Measurements from ENCODE around the gene VASP. TPM values are rescaled to one million over a fixed set of nuclear protein-coding genes. Genes with fewer than 3 reads are reported as not detected.

Gene VASP
- total RNA-seq (2021) (143 to 146 TPM (median 144 TPM) in 3 replicates), Bru-seq, nascent RNA (percentile 75 among the genes with signal in this experiment)
- long read RNA-seq, experiment 1, transcript VASP-201 (13 exons, 2,305 nt) = major isoform, 270 of 449 reads
- long read RNA-seq, experiment 1, partial matches to known transcripts = 29 of 449 reads
- long read RNA-seq, experiment 1, other reads (novel, unspliced or antisense) = 147 of 449 reads
- long read RNA-seq, experiment 2, transcript VASP-201 (13 exons, 2,305 nt) = major isoform, 18 of 159 reads
- long read RNA-seq, experiment 2, partial matches to known transcripts = 85 of 159 reads
- long read RNA-seq, experiment 2, other reads (novel, unspliced or antisense) = 55 of 159 reads
- long read RNA-seq, experiment 3, transcript VASP-201 (13 exons, 2,305 nt) = major isoform, 6 of 13 reads
- long read RNA-seq, experiment 3, partial matches to known transcripts = 4 of 13 reads
- long read RNA-seq, experiment 3, other reads (novel, unspliced or antisense) = 3 of 13 reads

- Mint-ChIP-seq H3K4me3 (peak within 1 kb of the TSS; percentile 91), H3K27me3 (ENCODE audit: low read depth) (no peaks in the 10 kb centered on the region; the same call in 1 of the 2 replicates), H3K27ac (peak within 1 kb of the TSS; percentile 93), H3K9me3 (no peaks in the 10 kb centered on the region), H3K4me1 (peaks cover 31% of the 10 kb centered on the region), H3K36me3 (no peaks in the 10 kb centered on the region)
- DNase-seq (ENCODE audit: low spot score) = peak; percentile 89
- ATAC-seq = peak; percentile 39
- POLR2A ChIA-PET = interaction anchor here (1.9 kb wide), 1 partner anchor 9 kb away, joined by 33 read pairs; the partner anchor contains the start of genes PPM1N and RTN2
- TF ChIP-seq FOXK1 (CRISPR knock-in tag; IDR thresholded peaks at IDR 0.05) (peak; percentile 71; the same call in 1 of the 2 replicates), ZNF423 (CRISPR knock-in tag; IDR thresholded peaks at IDR 0.05) (peak; percentile 47; the same call in 1 of the 2 replicates), ZNF416 (CRISPR knock-in tag; IDR thresholded peaks at IDR 0.05) (peak; percentile 73; the same call in 1 of the 2 replicates), TEAD1 (CRISPR knock-in tag; IDR thresholded peaks at IDR 0.05) (peak; percentile 76), MLX (CRISPR knock-in tag; IDR thresholded peaks at IDR 0.05) (no peak), TEAD4 (CRISPR knock-in tag; IDR thresholded peaks at IDR 0.05) (0 out of 2 replicates have a peak, but pooled peaks have one; percentile 18), MYBL2 (CRISPR knock-in tag; IDR thresholded peaks at IDR 0.05) (0 out of 2 replicates have a peak, but pooled peaks have one; percentile 40), GABPB1 (CRISPR knock-in tag; IDR thresholded peaks at IDR 0.05) (0 out of 2 replicates have a peak, but pooled peaks have one; percentile 32), ZNF219 (CRISPR knock-in tag; IDR thresholded peaks at IDR 0.05; ENCODE audit: borderline replicate concordance) (0 out of 2 replicates have a peak, but pooled peaks have one; percentile 64), CREM (CRISPR knock-in tag; IDR thresholded peaks at IDR 0.05) (no peak), ZNF425 (CRISPR knock-in tag; conservative IDR thresholded peaks at IDR 0.05) (no peak), NFATC4 (CRISPR knock-in tag; IDR thresholded peaks at IDR 0.05) (no peak), ESRRA (CRISPR knock-in tag; IDR thresholded peaks at IDR 0.05; ENCODE audit: borderline replicate concordance) (no peak), ETV6 (CRISPR knock-in tag; IDR thresholded peaks at IDR 0.05) (peak; percentile 55; the same call in 1 of the 2 replicates), USF1 (CRISPR knock-in tag; IDR thresholded peaks at IDR 0.05) (peak; percentile 52; the same call in 1 of the 2 replicates), MAX (CRISPR knock-in tag; IDR thresholded peaks at IDR 0.05) (peak; percentile 84), SP1 (CRISPR knock-in tag; conservative IDR thresholded peaks at IDR 0.05) (peak; percentile 68)
- TF ChIP-seq, protein P1, sequence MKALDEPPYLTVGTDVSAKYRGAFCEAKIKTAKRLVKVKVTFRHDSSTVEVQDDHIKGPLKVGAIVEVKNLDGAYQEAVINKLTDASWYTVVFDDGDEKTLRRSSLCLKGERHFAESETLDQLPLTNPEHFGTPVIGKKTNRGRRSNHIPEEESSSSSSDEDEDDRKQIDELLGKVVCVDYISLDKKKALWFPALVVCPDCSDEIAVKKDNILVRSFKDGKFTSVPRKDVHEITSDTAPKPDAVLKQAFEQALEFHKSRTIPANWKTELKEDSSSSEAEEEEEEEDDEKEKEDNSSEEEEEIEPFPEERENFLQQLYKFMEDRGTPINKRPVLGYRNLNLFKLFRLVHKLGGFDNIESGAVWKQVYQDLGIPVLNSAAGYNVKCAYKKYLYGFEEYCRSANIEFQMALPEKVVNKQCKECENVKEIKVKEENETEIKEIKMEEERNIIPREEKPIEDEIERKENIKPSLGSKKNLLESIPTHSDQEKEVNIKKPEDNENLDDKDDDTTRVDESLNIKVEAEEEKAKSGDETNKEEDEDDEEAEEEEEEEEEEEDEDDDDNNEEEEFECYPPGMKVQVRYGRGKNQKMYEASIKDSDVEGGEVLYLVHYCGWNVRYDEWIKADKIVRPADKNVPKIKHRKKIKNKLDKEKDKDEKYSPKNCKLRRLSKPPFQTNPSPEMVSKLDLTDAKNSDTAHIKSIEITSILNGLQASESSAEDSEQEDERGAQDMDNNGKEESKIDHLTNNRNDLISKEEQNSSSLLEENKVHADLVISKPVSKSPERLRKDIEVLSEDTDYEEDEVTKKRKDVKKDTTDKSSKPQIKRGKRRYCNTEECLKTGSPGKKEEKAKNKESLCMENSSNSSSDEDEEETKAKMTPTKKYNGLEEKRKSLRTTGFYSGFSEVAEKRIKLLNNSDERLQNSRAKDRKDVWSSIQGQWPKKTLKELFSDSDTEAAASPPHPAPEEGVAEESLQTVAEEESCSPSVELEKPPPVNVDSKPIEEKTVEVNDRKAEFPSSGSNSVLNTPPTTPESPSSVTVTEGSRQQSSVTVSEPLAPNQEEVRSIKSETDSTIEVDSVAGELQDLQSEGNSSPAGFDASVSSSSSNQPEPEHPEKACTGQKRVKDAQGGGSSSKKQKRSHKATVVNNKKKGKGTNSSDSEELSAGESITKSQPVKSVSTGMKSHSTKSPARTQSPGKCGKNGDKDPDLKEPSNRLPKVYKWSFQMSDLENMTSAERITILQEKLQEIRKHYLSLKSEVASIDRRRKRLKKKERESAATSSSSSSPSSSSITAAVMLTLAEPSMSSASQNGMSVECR (CRISPR knock-in tag; IDR thresholded peaks at IDR 0.05; ENCODE audit: borderline replicate concordance) = peak; percentile 81; the same call in 1 of the 2 replicates
- TF ChIP-seq, protein P2, sequence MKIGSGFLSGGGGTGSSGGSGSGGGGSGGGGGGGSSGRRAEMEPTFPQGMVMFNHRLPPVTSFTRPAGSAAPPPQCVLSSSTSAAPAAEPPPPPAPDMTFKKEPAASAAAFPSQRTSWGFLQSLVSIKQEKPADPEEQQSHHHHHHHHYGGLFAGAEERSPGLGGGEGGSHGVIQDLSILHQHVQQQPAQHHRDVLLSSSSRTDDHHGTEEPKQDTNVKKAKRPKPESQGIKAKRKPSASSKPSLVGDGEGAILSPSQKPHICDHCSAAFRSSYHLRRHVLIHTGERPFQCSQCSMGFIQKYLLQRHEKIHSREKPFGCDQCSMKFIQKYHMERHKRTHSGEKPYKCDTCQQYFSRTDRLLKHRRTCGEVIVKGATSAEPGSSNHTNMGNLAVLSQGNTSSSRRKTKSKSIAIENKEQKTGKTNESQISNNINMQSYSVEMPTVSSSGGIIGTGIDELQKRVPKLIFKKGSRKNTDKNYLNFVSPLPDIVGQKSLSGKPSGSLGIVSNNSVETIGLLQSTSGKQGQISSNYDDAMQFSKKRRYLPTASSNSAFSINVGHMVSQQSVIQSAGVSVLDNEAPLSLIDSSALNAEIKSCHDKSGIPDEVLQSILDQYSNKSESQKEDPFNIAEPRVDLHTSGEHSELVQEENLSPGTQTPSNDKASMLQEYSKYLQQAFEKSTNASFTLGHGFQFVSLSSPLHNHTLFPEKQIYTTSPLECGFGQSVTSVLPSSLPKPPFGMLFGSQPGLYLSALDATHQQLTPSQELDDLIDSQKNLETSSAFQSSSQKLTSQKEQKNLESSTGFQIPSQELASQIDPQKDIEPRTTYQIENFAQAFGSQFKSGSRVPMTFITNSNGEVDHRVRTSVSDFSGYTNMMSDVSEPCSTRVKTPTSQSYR (CRISPR knock-in tag; IDR thresholded peaks at IDR 0.05) = peak; percentile 79; the same call in 1 of the 2 replicates
- TF ChIP-seq, protein P3, sequence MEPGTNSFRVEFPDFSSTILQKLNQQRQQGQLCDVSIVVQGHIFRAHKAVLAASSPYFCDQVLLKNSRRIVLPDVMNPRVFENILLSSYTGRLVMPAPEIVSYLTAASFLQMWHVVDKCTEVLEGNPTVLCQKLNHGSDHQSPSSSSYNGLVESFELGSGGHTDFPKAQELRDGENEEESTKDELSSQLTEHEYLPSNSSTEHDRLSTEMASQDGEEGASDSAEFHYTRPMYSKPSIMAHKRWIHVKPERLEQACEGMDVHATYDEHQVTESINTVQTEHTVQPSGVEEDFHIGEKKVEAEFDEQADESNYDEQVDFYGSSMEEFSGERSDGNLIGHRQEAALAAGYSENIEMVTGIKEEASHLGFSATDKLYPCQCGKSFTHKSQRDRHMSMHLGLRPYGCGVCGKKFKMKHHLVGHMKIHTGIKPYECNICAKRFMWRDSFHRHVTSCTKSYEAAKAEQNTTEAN (CRISPR knock-in tag; IDR thresholded peaks at IDR 0.05) = no peak
- CTCF ChIA-PET = interaction anchor here (0.9 to 1.8 kb wide), 10 partner anchors 8 to 136 kb away, joined by 3 to 10 read pairs (median 6); partner anchors contain the start of genes FOSB, PPM1N and RTN2
Measured at GRCh38 chr19:45506989-45507871, at the start of gene VASP. Gene VASP (plus strand): TSS chr19:45507479. CDS start chr19:45507772, 293 bp downstream.

Data from WTC11 (cell line).